K562 (cell line): ENCODE results near the gene KCNH2. TPM values are rescaled to one million over a fixed set of nuclear protein-coding genes. Genes with fewer than 3 reads are reported as not detected.

Experiments
- ARID2 ChIP-seq: fragments of 450-650 bp; IDR thresholded peaks from 2 replicates; pipeline ENCODE4 v1.6.1; 2017; ENCODE audit warnings: antibody characterized with exemption, mild to moderate bottlenecking
- CBFB ChIP-seq: sonication (generic); formaldehyde crosslinking; IDR thresholded peaks from 2 replicates; pipeline ENCODE4 v1.4.0; 2020; ENCODE audit warnings: mild to moderate bottlenecking, missing genetic modification reagents
- E2F8 ChIP-seq: fragments of 450-650 bp; IDR thresholded peaks from 2 replicates; pipeline ENCODE4 v1.7.1; 2018; ENCODE audit warnings: mild to moderate bottlenecking, low read depth; ENCODE audit not compliant: partially characterized antibody
- ELF4 ChIP-seq: fragments of 450-650 bp; formaldehyde crosslinking; IDR thresholded peaks from 2 replicates; pipeline ENCODE4 v1.4.0; 2022; ENCODE audit warnings: missing genetic modification characterization
- GTF2A2 ChIP-seq: IDR thresholded peaks from 2 replicates; pipeline ENCODE4 v1.6.1; 2016; ENCODE audit warnings: mild to moderate bottlenecking, missing genetic modification characterization, missing compliant biosample characterization
- HEY1 ChIP-seq: fragments of 250-450 bp; sonication (Bioruptor Pico); IDR thresholded peaks from 2 replicates; pipeline ENCODE4 v1.5.0; 2020; ENCODE audit warnings: mild to moderate bottlenecking, moderate library complexity, borderline replicate concordance
- JUN ChIP-seq, 2 experiments: sonication (generic) in 1 of 2; formaldehyde crosslinking in 1 of 2; IDR thresholded peaks; 2 replicates each; pipeline versions ENCODE4 v1.6.1 to v1.8.0; 2012 to 2022; ENCODE audit warnings: borderline replicate concordance in 2 of 2, mild to moderate bottlenecking in 2 of 2, improper control_type of control experiment in 1 of 2, low read depth in 1 of 2, low read length in 1 of 2, missing genetic modification reagents in 1 of 2
- MTA1 ChIP-seq: fragments of 450-650 bp; IDR thresholded peaks from 2 replicates; pipeline ENCODE4 v1.6.1; 2017; ENCODE audit warnings: borderline replicate concordance
- PBX2 ChIP-seq, 2 experiments: IDR thresholded peaks in 1 of 2; conservative IDR thresholded peaks in 1 of 2; 2 replicates each; pipeline ENCODE4 v1.6.1; 2016; ENCODE audit warnings: low read depth in 2 of 2, mild to moderate bottlenecking in 1 of 2, missing compliant biosample characterization in 1 of 2, missing genetic modification characterization in 1 of 2, moderate library complexity in 1 of 2
- RBM22 ChIP-seq: fragments of 200-400 bp; formaldehyde crosslinking; IDR thresholded peaks from 2 replicates; pipeline ENCODE4 v1.6.1; 2018; ENCODE audit warnings: low read length, low read depth; ENCODE audit not compliant: poor library complexity, severe bottlenecking
- SAFB ChIP-seq: fragments of 200-400 bp; formaldehyde crosslinking; IDR thresholded peaks from 2 replicates; pipeline ENCODE4 v1.6.1; 2017; ENCODE audit warnings: low read depth, low read length, borderline replicate concordance
- ZFX ChIP-seq: sonication (generic); formaldehyde crosslinking; IDR thresholded peaks from 2 replicates; pipeline ENCODE4 v1.8.0; 2022; ENCODE audit warnings: mild to moderate bottlenecking, missing genetic modification reagents, moderate library complexity
- ZKSCAN3 ChIP-seq: fragments of 250-450 bp; sonication (Bioruptor Pico); IDR thresholded peaks from 2 replicates; pipeline ENCODE4 v1.4.0; 2020
- ZNF318 ChIP-seq, 2 experiments: fragments of 450-650 bp; IDR thresholded peaks; 2 replicates each; pipeline ENCODE4 v1.6.1; 2016; ENCODE audit warnings: mild to moderate bottlenecking in 2 of 2, borderline replicate concordance in 1 of 2, low read depth in 1 of 2, moderate library complexity in 1 of 2
- polyA plus RNA-seq, 8 experiments: library from polyadenylated mRNA; depleted of rRNA in 4 of 8; stranded (reverse) in 5 of 8; unstranded in 3 of 8; fragments of >200 nt; fragmentation: Nextera tagmentation in 2 of 8; fragmentation: Illumina TruSeq in 1 of 8; extraction: Ambion mirVana in 2 of 8; extraction: Trizol in 1 of 8; gene quantifications; 2 replicates each; pipeline versions ENCODE4 v1.2.1 to v1.2.3, GENCODE V29; 2011 to 2014; ENCODE audit warnings: inconsistent platforms in 1 of 8, missing spikeins in 1 of 8
- total RNA-seq, 7 experiments: library from RNA; depleted of rRNA in 6 of 7; stranded (reverse); fragments of >200 nt in 6 of 7; fragmentation: Illumina TruSeq in 2 of 7; extraction: Trizol in 2 of 7; gene quantifications; 2 replicates each; pipeline versions ENCODE4 v1.2.1 to v1.2.3, GENCODE V29; 2011 to 2021; ENCODE audit warnings: low replicate concordance in 1 of 7

KCNH2 gene
- total and polyA plus RNA-seq, 9 of the 15 experiments (the other 6 are each of a cell fraction or from before 2014, with no cell fraction given): 18.1 to 368 (median 218) TPM

GRCh38 chr7:150927956-150928344, 50.2 kb downstream of the KCNH2 start (continued):
- TF ChIP-seq JUN (IDR thresholded peaks at IDR 0.05; ENCODE audit: borderline replicate concordance, low read depth, low read length) (peak; percentile 81), JUN (CRISPR knock-in tag; IDR thresholded peaks at IDR 0.05; ENCODE audit: borderline replicate concordance) (no peak), RBM22 (no peak), MTA1 (no peak), CBFB (CRISPR knock-in tag) (no peak), ELF4 (CRISPR knock-in tag) (no peak), GTF2A2 (tag) (no peak), E2F8 (no peak), PBX2 (CRISPR knock-in tag; IDR thresholded peaks at IDR 0.05; ENCODE audit: low read depth) (no peak), PBX2 (tag; conservative IDR thresholded peaks at IDR 0.05; ENCODE audit: low read depth) (0 out of 2 replicates have a peak, but pooled peaks have one; percentile 11), ZNF318 (IDR thresholded peaks at IDR 0.05; ENCODE audit: borderline replicate concordance in 1 of 2, low read depth in 1 of 2) (peak in 1 of 2 experiments; percentile 83; a peak in 2 of 4 replicates), SAFB (no peak), ZKSCAN3 (CRISPR knock-in tag) (no peak), HEY1 (CRISPR knock-in tag) (no peak), ZFX (no peak), ARID2 (no peak)
